Measurements from ENCODE around the gene CDKL5. TPM values are rescaled to one million over a fixed set of nuclear protein-coding genes. Genes with fewer than 3 reads are reported as not detected.
"Not testable (repeated sequence)": the region's sequence is repeated elsewhere in the genome, so short reads cannot be mapped to it uniquely, and the experiment has no call there.

CDKL5 gene
- polyA plus RNA-seq, 2 donors = 1.5 to 1.6 TPM

DNA sequence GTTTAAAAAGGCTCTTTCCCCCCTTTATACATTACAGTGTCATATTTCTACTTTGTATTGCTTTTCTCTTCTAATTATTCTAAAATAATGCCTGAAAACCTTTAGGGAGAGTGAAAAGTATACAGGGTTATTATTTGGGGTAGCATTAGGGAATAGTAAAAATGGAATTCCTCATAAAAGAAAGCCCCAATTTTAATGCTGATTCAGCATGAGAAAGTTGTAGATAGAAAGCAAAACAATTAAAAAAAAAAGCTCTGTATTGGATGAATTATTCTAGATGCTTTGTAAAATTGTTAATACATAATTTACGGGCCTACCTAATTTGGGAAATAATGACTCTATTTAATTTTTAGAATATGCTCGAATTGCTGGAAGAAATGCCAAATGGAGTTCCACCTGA lies 154.1 kb downstream of the CDKL5 start:
- no peaks in the 10 kb centered on the region for H3K9me3 ChIP-seq (ENCODE audit: control insufficient read depth in 2 of 2, insufficient read depth in 1 of 2, low read depth in 1 of 2, low read length in 1 of 2)
- no peak overlapping the region for H3K27ac ChIP-seq (ENCODE audit: low read depth in 2 of 2, low read length in 1 of 2)
- no peaks in the 10 kb centered on the region for H3K36me3 ChIP-seq (ENCODE audit: control insufficient read depth in 2 of 2, insufficient read depth in 2 of 2, low read length in 1 of 2)
- H3K27me3 ChIP-seq (ENCODE audit: control insufficient read depth in 1 of 2, insufficient read depth in 2 of 2, low read length in 2 of 2) = no peaks in the 10 kb centered on the region
- no peak overlapping the region for H3K4me3 ChIP-seq (ENCODE audit: low read depth in 1 of 2, low read length in 2 of 2)
- WGBS, 2 donors = 73 to 91% methylated on average over 2 of the region's 2 CpGs
- no peaks in the 10 kb centered on the region for H3K4me1 ChIP-seq (ENCODE audit: control insufficient read depth in 2 of 2, insufficient read depth in 2 of 2, low read length in 1 of 2)

DNA sequence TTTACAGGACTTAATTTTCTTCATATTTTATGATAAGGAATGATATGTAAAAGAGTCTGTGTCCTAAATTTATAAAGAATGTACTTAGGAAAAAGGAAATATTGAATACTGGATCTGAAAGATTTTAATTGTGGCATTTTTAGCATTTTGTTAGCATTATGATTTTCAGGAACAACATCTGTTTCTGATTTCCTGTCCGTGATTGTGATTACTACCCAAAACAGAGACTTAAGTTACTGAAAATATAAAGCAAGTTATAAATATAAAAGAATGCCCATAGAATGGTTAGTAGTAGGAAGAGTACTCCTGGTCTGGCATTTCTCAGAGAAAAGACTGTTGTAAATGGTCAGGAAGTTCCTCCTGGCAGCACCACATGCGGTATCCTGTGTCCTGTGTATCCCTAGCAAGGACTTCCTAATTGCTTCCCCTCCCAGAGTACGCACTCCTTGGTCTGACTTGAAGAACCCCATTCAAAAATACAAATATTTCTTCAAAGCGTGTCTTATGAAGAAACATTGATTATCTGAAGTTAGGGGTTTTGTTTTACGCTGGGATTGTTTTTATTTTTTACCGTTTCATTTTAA lies 157.6 kb downstream of the CDKL5 start:
- Histone ChIP-seq H3K4me3 (ENCODE audit: low read depth in 1 of 2, low read length in 2 of 2) (no peak overlapping the region), H3K9me3 (ENCODE audit: control insufficient read depth in 2 of 2, insufficient read depth in 1 of 2, low read depth in 1 of 2, low read length in 1 of 2) (no peaks in the 10 kb centered on the region), H3K27ac (ENCODE audit: low read depth in 2 of 2, low read length in 1 of 2) (no peak overlapping the region), H3K36me3 (ENCODE audit: control insufficient read depth in 2 of 2, insufficient read depth in 2 of 2, low read length in 1 of 2) (no peaks in the 10 kb centered on the region), H3K27me3 (ENCODE audit: control insufficient read depth in 1 of 2, insufficient read depth in 2 of 2, low read length in 2 of 2) (no peaks in the 10 kb centered on the region), H3K4me1 (ENCODE audit: control insufficient read depth in 2 of 2, insufficient read depth in 2 of 2, low read length in 1 of 2) (no peaks in the 10 kb centered on the region)
- 80% methylated on average over 6 of the region's 6 CpGs for WGBS, 2 donors

DNA sequence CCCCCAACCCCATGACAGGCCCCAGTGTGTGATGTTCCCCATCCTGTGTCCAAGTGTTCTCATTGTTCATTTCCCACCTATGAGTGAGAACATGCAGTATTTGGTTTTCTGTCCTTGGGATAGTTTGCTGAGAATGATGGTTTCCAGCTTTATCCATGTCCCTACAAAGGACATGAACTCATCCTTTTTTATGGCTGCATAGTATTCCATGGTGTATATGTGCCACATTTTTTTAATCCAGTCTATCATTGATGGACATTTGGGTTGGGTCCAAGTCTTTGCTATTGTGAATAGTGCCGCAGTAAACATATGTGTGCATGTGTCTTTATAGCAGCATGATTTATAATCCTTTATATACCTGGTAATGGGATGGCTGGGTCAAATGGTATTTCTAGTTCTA lies 163.9 kb downstream of the CDKL5 start:
- not testable (repeated sequence) for H3K27me3 ChIP-seq (ENCODE audit: control insufficient read depth in 1 of 2, insufficient read depth in 2 of 2, low read length in 2 of 2); H3K27ac ChIP-seq (ENCODE audit: low read depth in 2 of 2, low read length in 1 of 2); H3K36me3 ChIP-seq (ENCODE audit: control insufficient read depth in 2 of 2, insufficient read depth in 2 of 2, low read length in 1 of 2); H3K4me3 ChIP-seq (ENCODE audit: low read depth in 1 of 2, low read length in 2 of 2); H3K9me3 ChIP-seq (ENCODE audit: control insufficient read depth in 2 of 2, insufficient read depth in 1 of 2, low read depth in 1 of 2, low read length in 1 of 2); H3K4me1 ChIP-seq (ENCODE audit: control insufficient read depth in 2 of 2, insufficient read depth in 2 of 2, low read length in 1 of 2)
- WGBS, 2 donors = 81 to 86% methylated on average over 1 of the region's 1 CpG

DNA sequence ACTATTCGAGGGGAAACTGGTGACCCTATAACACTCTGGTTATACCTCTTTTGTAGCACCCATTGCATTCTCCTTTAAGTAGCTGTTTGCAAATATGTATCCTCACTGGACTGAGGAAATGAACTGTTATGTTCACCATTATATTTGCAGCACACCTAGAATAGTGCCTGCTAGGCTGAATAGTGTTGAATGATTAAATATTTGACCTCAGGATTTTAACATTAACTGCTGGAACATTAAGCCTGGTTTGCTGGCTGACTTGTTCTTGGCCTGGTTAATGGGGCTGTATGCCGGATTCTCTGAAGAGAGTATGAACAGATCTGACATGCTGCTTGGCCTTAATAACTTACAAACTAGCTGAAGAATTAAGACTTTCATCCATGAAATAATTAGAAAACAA lies 166.4 kb downstream of the CDKL5 start:
- Histone ChIP-seq H3K27ac (ENCODE audit: low read depth in 2 of 2, low read length in 1 of 2) (no peak overlapping the region), H3K36me3 (ENCODE audit: control insufficient read depth in 2 of 2, insufficient read depth in 2 of 2, low read length in 1 of 2) (no peaks in the 10 kb centered on the region), H3K4me1 (ENCODE audit: control insufficient read depth in 2 of 2, insufficient read depth in 2 of 2, low read length in 1 of 2) (no peaks in the 10 kb centered on the region), H3K4me3 (ENCODE audit: low read depth in 1 of 2, low read length in 2 of 2) (no peak overlapping the region), H3K27me3 (ENCODE audit: control insufficient read depth in 1 of 2, insufficient read depth in 2 of 2, low read length in 2 of 2) (no peaks in the 10 kb centered on the region), H3K9me3 (ENCODE audit: control insufficient read depth in 2 of 2, insufficient read depth in 1 of 2, low read depth in 1 of 2, low read length in 1 of 2) (no peaks in the 10 kb centered on the region)
- WGBS, 2 donors = 89 to 94% methylated on average over 2 of the region's 2 CpGs

DNA sequence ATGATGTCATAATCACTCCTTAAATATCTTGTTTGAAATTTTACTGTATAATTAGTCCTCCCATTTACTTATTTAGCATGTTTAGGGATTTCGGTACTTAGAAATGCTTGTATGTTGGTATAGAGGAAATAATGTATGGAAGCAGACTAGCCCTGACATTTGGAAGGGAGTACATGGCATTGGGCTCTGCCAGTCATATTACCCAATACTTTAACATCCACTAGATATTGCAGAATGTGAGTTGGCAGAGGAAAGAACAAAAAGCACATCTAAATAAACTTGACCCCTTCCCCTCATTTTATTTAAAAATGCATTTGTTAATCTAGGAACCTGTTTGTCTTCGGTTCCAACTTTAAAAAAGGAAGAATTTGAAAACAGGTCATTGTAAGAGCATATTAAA lies 168.7 kb downstream of the CDKL5 start:
- no peak overlapping the region for H3K4me3 ChIP-seq (ENCODE audit: low read depth in 1 of 2, low read length in 2 of 2)
- H3K36me3 ChIP-seq (ENCODE audit: control insufficient read depth in 2 of 2, insufficient read depth in 2 of 2, low read length in 1 of 2) = no peaks in the 10 kb centered on the region
- H3K9me3 ChIP-seq (ENCODE audit: control insufficient read depth in 2 of 2, insufficient read depth in 1 of 2, low read depth in 1 of 2, low read length in 1 of 2) = no peaks in the 10 kb centered on the region
- no peak overlapping the region for H3K27ac ChIP-seq (ENCODE audit: low read depth in 2 of 2, low read length in 1 of 2)
- no peaks in the 10 kb centered on the region for H3K27me3 ChIP-seq (ENCODE audit: control insufficient read depth in 1 of 2, insufficient read depth in 2 of 2, low read length in 2 of 2)
- H3K4me1 ChIP-seq (ENCODE audit: control insufficient read depth in 2 of 2, insufficient read depth in 2 of 2, low read length in 1 of 2) = no peaks in the 10 kb centered on the region
- WGBS, 2 donors = 91 to 97% methylated on average over 2 of the region's 2 CpGs

DNA sequence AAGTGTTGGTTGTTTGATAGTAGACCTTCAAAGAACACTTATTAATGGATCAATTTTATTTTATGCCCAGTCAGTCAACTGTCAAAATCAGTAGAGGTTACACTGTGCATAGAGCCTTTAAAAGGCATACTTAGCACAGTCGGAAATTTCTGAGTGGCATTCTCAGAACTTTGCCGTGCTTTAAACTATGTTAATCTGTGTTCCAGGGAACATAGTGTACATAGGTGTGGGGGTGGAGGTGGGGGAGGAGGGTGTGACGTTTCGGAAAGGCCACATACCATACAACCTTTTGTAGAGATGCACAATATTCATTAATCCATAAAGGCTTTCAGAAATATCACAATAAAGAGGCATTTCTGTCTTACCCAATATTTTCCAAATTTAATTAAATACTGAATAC lies 170.7 kb downstream of the CDKL5 start:
- 63 to 82% methylated on average over 4 of the region's 4 CpGs for WGBS, 2 donors
- H3K9me3 ChIP-seq (ENCODE audit: control insufficient read depth in 2 of 2, insufficient read depth in 1 of 2, low read depth in 1 of 2, low read length in 1 of 2) = no peaks in the 10 kb centered on the region
- no peak overlapping the region for H3K27ac ChIP-seq (ENCODE audit: low read depth in 2 of 2, low read length in 1 of 2)
- H3K4me3 ChIP-seq (ENCODE audit: low read depth in 1 of 2, low read length in 2 of 2) = no peak overlapping the region
- no peaks in the 10 kb centered on the region for H3K27me3 ChIP-seq (ENCODE audit: control insufficient read depth in 1 of 2, insufficient read depth in 2 of 2, low read length in 2 of 2)
- H3K36me3 ChIP-seq (ENCODE audit: control insufficient read depth in 2 of 2, insufficient read depth in 2 of 2, low read length in 1 of 2) = no peaks in the 10 kb centered on the region
- H3K4me1 ChIP-seq (ENCODE audit: control insufficient read depth in 2 of 2, insufficient read depth in 2 of 2, low read length in 1 of 2) = no peaks in the 10 kb centered on the region

DNA sequence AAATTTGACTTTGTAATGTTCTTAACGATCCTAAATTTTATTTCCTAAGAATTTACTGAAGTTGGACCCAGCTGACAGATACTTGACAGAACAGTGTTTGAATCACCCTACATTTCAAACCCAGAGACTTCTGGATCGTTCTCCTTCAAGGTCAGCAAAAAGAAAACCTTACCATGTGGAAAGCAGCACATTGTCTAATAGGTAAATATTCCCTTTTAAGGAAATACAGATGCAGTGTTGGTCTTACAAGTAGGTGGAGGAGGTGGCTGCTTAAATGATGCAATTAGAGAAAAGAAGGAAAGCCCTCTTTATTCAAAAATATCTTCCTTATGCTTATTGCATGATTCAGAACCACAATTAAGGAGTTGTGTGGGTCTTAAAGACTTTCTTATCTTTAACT lies 173.0 kb downstream of the CDKL5 start:
- Histone ChIP-seq H3K9me3 (ENCODE audit: control insufficient read depth in 2 of 2, insufficient read depth in 1 of 2, low read depth in 1 of 2, low read length in 1 of 2) (no peaks in the 10 kb centered on the region), H3K27ac (ENCODE audit: low read depth in 2 of 2, low read length in 1 of 2) (no peak overlapping the region), H3K27me3 (ENCODE audit: control insufficient read depth in 1 of 2, insufficient read depth in 2 of 2, low read length in 2 of 2) (no peaks in the 10 kb centered on the region), H3K4me1 (ENCODE audit: control insufficient read depth in 2 of 2, insufficient read depth in 2 of 2, low read length in 1 of 2) (no peaks in the 10 kb centered on the region), H3K4me3 (ENCODE audit: low read depth in 1 of 2, low read length in 2 of 2) (no peak overlapping the region), H3K36me3 (ENCODE audit: control insufficient read depth in 2 of 2, insufficient read depth in 2 of 2, low read length in 1 of 2) (no peaks in the 10 kb centered on the region)
- 70 to 75% methylated on average over 2 of the region's 2 CpGs for WGBS, 2 donors

DNA sequence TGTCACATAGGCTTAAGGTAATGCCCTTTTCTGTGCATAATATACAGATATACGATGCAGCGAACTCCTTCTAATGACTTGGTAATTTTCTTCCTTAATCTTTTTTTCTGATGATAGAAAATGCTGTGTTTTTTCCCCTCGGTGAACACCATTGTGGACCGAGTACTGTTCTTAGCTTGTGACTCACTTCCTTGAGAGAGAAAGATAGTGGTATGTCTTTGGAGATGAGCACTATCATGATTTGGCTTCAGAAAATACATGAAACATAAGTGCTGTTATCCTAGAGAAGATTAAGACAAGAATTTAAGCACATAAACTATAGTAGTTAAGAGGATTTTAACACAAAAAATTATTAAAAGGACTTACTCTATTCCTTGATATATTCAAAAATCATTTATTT lies 182.6 kb downstream of the CDKL5 start:
- WGBS, 2 donors = 82 to 85% methylated on average over 4 of the region's 4 CpGs
- no peak overlapping the region for H3K27ac ChIP-seq (ENCODE audit: low read depth in 2 of 2, low read length in 1 of 2)

DNA sequence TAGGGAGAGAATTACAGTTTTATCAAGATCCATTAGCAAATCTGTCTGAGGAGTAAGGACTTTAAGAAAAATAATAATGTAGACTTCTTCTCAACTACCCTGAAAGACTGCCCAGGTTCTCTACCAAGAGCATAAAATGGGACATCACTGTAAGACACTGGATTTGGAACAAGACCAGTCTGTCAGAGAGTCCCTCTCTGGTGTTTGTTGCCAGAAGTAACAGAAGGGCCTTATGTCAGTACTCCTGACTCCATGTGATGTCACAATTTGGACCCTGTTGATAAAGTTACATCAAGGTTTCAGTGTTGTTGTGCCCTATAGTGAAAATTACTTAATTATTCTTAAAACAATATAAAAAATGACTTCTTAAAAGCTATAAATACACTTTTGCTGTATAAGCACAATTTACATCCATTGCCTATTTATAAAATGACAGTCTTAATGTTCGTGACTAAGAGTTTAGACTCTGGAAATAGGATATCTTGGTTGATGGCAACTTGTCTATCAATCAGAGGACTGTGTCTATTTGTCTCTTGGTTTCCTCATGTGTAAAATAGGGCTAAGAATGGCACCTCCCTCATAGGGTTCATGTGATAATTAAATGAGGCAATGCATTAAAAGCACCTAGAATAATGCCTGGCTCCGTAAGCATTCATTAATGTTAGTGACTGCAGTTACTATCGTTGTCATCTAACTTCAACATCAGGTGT lies 188.7 kb downstream of the CDKL5 start:
- no peak overlapping the region for H3K27ac ChIP-seq (ENCODE audit: low read depth in 2 of 2, low read length in 1 of 2)
- H3K36me3 ChIP-seq (ENCODE audit: control insufficient read depth in 2 of 2, insufficient read depth in 2 of 2, low read length in 1 of 2) = no peaks in the 10 kb centered on the region
- 85 to 97% methylated on average over 3 of the region's 3 CpGs for WGBS, 2 donors
- H3K9me3 ChIP-seq (ENCODE audit: control insufficient read depth in 2 of 2, insufficient read depth in 1 of 2, low read depth in 1 of 2, low read length in 1 of 2) = no peaks in the 10 kb centered on the region
- H3K4me1 ChIP-seq (ENCODE audit: control insufficient read depth in 2 of 2, insufficient read depth in 2 of 2, low read length in 1 of 2) = peaks cover 0 to 3% of the 10 kb centered on the region in 2 donors
- H3K4me3 ChIP-seq (ENCODE audit: low read depth in 1 of 2, low read length in 2 of 2) = no peak overlapping the region
- H3K27me3 ChIP-seq (ENCODE audit: control insufficient read depth in 1 of 2, insufficient read depth in 2 of 2, low read length in 2 of 2) = no peaks in the 10 kb centered on the region

More for the DNA sequence above, 182.6 kb downstream of the CDKL5 start:
- no peaks in the 10 kb centered on the region for H3K27me3 ChIP-seq (ENCODE audit: control insufficient read depth in 1 of 2, insufficient read depth in 2 of 2, low read length in 2 of 2)
- no peak overlapping the region for H3K4me3 ChIP-seq (ENCODE audit: low read depth in 1 of 2, low read length in 2 of 2)
- H3K9me3 ChIP-seq (ENCODE audit: control insufficient read depth in 2 of 2, insufficient read depth in 1 of 2, low read depth in 1 of 2, low read length in 1 of 2) = no peaks in the 10 kb centered on the region
- H3K4me1 ChIP-seq (ENCODE audit: control insufficient read depth in 2 of 2, insufficient read depth in 2 of 2, low read length in 1 of 2) = no peaks in the 10 kb centered on the region
- peaks cover 0 to 5% of the 10 kb centered on the region in 2 donors for H3K36me3 ChIP-seq (ENCODE audit: control insufficient read depth in 2 of 2, insufficient read depth in 2 of 2, low read length in 1 of 2)
